GM18505 (cell line): Measurements from ENCODE around the gene FOSL2.

Experiments
- ATAC-seq: cut with Tn5 transposase; IDR thresholded peaks from one replicate; pipeline ENCODE4 v1.9.1; 2021; ENCODE audit not compliant: unreplicated experiment
- POLR2A ChIP-seq: IDR thresholded peaks from 4 replicates; pipeline ENCODE4 v1.6.1; 2011; ENCODE audit warnings: borderline replicate concordance; ENCODE audit not compliant: insufficient read depth, insufficient read length; ENCODE audit errors: extremely low read depth

FOSL2 gene

DNA sequence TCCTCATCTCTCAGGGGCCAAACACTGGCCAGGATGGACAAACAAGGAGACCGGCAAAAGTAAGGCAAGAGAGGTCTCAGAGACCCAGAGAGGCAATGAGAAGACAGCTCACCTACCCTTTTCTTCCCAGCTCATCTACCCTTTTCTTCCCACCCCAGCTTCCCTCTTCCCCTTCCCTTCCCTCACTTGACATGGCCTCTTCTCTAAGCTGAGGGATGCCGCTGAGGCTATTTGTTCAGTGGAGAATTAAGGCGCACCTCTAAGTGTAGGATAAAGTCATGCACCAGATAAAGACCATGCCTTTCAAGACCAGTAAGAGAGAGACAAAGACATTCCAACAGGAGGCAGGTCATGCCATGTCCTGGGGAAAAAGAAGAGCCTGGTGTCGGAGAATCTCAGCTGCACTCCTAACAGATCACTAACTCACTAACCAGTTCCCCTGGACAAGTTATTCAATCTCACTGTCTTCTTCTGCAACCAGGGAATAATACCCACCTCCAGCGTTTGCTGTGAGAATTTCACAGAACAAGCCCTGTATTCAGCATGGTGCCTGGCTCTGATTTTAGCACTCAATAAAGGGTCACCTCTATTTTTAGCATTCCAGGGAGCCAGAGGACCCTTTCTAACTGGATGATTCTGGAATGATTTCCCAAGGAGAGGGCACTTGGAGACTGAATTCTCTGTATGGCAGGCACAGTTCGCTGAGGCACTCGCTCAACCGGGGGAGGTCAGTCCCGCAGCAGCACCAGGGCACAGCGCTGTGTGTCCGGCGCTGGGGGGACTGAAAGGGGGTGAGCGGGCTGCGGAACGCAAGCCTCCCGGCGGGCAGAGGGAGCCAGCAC lies 3.0 kb upstream of the FOSL2 start:
- no peak for TF ChIP-seq POLR2A
- no peak for ATAC-seq

DNA sequence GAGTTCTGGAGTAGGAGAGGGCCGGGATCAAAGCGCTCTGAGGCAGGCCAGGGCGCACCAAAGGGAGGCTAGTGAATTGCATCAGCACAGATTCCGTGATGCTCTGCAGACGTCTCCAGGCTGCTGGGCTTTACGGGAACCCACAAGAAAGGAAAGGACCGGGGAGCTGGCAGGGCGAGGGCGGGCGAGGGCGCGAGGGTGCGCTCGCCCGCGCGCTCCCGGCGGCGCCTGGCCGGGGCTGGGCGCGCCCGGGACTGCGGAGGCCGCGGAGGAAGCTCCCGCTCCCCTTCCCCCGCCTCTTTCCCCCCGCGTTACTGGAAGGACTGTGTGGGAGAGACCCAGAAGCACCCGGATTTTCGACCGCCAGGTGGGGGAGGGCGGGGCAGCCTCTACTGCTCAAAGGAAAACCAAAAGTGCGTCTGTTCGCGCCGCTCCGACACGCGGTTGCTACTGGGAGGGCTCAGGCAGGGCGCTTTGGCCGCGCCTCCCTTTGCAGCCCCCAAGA lies 2.4 kb upstream of the FOSL2 start:
- no peak for ATAC-seq
- peak; percentile 24 for TF ChIP-seq POLR2A

DNA sequence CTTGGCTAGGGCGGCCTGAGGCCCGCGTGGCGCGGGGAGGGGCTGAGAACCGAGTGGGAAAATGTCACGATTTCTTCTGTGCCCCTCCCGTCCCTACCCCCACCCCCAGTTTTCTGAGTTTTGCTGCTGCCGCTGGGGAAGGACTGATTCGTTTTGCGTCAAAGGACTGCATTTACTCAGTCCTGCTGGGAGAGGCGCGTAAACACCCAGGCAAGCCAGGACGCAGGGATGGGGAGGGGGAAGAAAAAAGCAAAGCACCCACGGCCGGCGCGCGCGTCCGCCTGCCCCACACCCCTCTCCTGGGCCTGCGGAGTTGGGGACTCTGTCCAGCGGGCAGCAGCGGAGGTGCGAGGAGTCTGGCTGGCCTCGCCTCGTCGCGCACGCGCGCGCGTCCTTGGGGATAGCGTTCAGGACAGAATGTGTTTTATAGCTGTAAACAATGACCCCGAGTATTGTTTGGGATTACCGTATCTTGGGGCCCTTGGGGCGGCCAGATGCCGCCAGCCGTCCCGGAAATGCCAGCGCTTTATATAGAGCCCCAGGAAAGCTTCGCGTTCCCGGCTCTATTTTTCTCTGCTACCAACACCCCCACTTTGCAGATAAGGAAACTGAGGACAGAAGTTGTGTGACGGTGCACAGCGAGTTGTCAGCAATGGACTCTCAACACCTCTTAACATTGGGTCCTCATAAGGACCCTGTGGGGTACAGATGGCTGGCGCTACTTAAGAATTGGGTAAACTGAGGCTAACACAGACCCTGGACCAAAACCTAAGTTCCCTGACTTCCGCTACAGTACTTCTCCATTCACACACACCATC lies 1.7 kb upstream of the FOSL2 start:
- no peak for ATAC-seq
- peak; percentile 4 for TF ChIP-seq POLR2A

DNA sequence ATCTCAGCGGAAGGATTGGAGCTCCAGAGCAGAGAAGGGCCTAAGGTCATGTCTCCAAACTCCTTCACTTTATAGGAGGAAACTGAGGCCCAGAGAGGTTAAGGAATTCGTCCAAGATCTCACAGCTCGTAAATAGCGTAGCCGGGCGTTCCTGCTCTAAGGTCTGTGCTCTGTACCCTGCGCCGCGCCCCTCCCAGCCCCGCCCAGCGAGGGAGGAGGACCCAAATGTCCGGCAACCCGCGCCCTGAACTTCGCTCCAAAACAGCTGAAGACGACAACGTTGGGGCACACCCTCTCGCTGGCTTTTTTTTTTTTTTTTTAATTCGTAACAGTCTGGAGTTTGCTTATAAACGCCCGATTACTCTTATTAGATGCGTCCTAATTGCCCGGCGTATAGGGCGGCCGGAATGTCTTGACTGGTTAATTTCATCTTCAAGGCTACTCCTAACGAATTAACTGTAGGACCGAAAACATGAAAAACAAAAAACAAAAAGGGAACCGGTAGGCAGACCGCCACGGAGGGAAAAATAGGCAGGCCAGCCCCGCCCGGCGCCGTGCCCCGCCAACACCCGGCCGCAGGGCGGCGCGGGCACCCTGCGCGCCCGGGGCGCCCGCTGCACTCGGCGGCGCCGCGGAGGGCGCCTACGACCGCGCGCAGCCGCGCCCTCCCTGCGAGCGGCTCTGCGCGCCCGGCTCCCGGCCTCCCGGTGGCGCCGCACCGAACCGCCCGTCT lies 928 bp upstream of the FOSL2 start:
- ATAC-seq = peak; percentile 35
- TF ChIP-seq POLR2A = no peak

DNA sequence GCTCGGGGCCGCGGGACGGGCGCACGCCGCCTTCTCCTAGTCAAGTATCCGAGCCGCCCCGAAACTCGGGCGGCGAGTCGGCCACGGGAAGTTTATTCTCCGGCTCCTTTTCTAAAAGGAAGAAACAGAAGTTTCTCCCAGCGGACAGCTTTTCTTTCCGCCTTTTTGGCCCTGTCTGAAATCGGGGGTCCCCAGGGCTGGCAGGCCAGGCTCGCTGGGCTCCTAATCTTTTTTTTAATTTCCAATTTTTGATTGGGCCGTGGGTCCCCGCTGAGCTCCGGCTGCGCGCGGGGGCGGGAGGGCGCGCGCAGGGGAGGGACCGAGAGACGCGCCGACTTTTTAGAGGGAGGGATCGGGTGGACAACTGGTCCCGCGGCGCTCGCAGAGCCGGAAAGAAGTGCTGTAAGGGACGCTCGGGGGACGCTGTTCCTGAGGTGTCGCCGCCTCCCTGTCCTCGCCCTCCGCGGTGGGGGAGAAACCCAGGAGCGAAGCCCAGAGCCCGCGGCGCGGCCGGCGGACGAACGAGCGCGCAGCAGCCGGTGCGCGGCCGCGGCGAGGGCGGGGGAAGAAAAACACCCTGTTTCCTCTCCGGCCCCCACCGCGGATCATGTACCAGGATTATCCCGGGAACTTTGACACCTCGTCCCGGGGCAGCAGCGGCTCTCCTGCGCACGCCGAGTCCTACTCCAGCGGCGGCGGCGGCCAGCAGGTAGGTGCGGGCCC lies 617 bp downstream of the FOSL2 start:
- no peak for TF ChIP-seq POLR2A
- ATAC-seq = no peak

DNA sequence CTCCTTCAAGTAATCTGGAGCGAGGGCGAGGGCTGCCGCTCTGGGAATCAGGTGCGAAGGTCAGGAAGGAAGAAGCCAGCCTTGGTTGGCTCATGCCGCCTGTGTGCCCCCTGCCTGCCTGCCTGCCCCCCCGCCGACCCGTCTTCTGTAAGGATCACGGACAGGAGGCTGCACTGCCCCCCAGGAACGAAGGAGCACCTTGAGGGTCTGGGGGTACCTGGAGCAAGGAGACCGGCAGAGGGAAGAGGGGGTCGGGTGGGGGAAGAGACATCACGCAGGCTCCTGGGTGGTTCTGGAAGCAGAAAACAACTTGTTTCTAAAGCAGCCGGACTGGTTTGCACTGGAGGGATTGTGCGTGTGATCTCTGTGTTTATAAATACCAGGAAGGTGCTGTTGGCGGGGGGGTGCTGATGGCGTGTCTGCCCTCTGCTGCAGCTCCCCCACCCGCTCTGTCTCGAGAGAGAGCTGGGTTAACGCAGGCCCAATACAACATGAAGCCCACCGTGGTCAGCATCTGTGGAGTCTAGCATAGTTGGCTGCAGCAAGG lies 1.7 kb downstream of the FOSL2 start:
- no peak for ATAC-seq
- TF ChIP-seq POLR2A = no peak

DNA sequence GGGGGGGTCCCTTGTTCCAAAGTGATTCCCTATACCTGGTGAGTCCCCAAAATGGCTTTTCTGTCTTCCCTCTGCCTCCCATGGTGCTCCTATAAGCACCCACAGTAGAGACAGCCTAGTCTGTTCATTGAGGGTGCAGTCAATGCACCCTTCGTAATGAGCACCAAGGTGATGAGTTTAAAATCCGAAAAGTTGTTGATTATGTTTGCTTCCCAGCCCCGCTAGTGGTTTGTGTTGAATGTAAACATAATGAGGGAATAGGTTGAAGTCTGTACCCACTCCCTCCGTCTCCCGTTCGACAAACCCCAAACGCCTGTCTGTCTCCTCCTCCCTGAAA lies 2.3 kb downstream of the FOSL2 start:
- no peak for TF ChIP-seq POLR2A
- ATAC-seq = no peak

DNA sequence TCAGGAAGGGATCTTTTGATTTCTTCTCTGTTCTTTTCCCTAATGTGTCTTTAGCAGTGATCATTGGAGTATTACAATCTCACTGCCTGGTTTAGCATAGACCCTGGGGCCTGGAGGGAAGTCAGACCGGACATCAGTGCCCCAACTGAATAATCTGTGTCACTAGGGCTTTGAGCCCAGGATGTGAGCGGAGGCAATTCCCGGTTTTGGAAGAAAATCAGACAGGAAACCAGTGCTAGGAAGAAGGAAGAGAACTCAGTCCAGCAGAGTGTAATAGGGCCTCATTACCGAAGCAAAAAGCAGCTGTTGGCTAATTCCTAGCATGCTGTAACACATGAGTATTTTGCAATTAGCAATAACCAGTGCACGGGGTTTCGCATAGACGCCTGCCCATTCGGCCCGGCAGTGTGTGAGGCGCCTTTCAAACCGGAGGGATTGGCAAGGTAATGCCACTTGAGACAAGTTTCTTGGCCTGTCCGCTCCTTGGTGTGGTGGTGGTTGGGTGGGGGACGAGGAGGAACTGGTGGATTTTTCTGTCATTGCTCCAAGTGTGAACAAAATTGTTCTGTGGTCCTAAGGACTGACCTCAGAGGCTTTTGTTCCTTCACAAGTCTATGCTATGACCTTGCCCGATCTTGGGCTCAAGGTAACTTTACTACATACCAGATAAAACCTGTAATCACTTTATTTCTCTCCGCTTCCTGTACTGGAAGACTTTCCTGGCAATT lies 2.8 kb downstream of the FOSL2 start:
- no peak for ATAC-seq

DNA sequence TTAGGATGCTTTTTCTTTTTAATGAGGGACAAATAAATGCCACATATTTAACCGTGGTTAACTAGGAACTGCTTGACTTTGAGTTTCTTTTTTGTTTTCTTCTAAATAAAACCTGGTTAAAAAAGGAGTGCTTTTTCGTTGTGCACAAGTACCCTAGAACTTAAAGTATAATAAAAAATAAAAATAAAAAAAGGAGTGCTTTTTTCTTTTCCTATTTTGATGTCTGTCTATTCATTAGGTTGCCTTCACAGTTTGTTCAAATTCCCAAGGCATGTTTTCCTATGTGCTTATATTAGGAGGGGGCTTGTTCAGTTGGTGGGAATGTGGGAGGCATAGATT lies 4.4 kb downstream of the FOSL2 start:
- no peak for TF ChIP-seq POLR2A
- ATAC-seq = no peak

More for the DNA sequence above, 2.8 kb downstream of the FOSL2 start:
- TF ChIP-seq POLR2A = no peak

DNA sequence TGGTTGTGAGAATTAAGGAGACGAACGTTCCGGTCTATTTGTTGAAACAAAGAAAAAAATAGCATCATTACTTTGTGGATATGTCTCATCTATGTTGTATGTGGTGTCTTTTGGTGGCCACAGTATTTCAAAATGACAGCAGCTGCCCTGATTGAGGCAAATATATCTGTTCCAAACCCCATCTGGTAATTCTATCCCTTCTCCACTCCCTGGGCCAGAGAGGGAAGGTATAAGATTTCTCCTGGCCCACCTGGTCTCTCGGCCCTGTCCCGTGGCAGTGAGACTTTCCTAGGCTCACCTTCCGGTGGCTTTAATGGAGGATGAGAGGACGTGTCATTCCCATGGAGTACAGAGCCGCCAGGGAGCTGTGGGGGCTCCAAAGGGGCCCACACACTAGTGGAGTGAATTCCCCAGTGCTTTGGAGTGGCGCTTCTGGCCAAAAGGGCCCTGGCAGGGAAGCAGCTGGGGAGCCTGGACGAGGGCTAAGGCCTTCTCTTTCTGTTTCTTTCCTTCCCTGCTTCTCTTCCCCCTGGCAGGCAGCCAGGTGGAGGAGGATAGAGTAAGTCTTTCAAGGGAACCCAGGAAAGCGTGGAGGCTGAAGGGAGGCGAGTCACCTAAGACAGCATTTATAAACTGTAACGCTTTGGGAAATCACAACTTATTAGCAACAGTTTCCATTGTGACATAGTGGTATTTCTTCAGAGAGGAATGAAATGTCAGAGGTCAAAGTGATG lies 5.6 kb downstream of the FOSL2 start:
- no peak for TF ChIP-seq POLR2A
- no peak for ATAC-seq

DNA sequence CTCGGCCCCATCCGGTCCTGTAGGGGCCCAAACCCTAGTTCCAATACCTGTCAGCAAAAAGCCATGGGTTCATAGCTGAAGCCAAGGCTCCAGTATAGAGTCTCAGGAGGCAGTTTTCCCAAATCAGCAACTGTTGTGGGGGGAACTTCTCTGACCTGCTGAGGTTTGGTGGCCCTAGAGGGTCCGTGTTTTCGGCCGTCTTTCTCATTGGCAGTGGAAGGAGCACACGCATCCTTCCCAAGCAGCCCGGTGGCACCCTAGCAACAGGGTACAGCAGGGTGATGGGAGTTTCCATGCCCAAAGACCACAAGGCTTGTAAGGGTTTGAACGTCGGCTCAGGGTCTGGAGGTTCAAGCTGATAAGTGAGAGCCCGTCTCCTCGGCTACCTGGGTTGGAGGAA lies 6.6 kb downstream of the FOSL2 start:
- ATAC-seq = no peak
- no peak for TF ChIP-seq POLR2A

DNA sequence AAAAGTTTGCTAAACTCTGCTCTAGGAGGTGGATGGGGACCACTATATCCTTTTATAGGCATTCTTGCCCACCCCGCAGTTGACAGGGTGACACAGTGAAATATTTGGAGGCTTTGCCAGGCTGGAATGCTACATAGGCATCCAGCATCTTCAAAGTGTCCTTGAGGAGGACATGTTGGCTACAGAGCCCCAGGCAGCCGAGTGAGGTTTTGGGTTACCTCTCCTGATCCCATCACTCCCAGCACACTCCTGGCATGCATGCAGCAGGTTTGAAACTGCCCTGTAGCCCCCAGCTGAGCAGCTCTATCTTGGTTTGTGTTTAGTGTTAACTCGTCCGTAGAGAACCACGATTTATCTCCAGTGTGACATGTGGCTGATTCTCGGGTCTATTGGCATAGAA lies 7.3 kb downstream of the FOSL2 start:
- no peak for TF ChIP-seq POLR2A
- ATAC-seq = no peak

DNA sequence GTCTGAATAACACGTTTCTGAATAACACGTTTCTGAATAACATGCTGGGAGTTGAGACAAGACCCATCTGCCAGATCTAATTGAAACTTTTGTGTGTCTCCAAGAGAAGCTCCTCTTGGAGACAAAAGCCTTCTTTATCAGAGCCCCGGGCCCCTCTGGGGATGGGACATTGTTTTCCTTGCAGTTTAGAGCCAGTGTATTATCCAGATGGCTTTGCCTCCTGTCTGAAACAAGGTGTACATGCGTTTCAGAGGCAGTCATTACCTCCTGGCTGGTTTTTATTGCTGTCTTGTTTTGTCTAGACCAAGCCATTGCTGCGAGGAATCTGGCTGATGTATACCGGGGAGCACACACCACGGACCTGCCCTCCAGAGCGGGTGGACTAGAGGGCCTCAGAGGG lies 7.8 kb downstream of the FOSL2 start:
- TF ChIP-seq POLR2A = no peak
- ATAC-seq = no peak
